Endothelial cell of umbilical vein (primary cell): ENCODE data around the gene MAP4K4. TPM values are rescaled to one million over a fixed set of nuclear protein-coding genes. Genes with fewer than 3 reads are reported as not detected.

Experiments used
- BruUV-seq: library from RNA; stranded (reverse); fragments of 400-500 nt; replicated peaks from 2 replicates; lab custom pipeline; 2021; lab: Mats Ljungman, UMichigan
- CTCF ChIA-PET: fragments of 300-600, 350-600 bp; sonication (Branson Sonifier 250); formaldehyde crosslinking; loops from one replicate; lab custom pipeline; 2021; ENCODE audit warnings: antibody characterized with exemption, inconsistent platforms; lab: Charles Lee
- POLR2A ChIA-PET: fragments of 300-600, 350-600 bp; sonication (Branson Sonifier 250); formaldehyde crosslinking; loops from one replicate; lab custom pipeline; 2021; ENCODE audit warnings: antibody characterized with exemption, inconsistent platforms; lab: Charles Lee
- DNase-seq: peaks from one replicate; pipeline ENCODE4 v3.0.0-alpha.2; 2011; ENCODE audit warnings: low read depth, low spot score
- FAIRE-seq: peaks from 2 replicates; lab custom pipeline; 2011; peaks lifted over from hg19 to GRCh38; lab: Jason Lieb, UNC
- H2AFZ ChIP-seq: 2 replicates; pipeline ENCODE4 v1.6.0; 2012; ENCODE audit warnings: low read depth, low read length, control low read depth, inconsistent platforms
- H3K27ac ChIP-seq: 2 replicates; pipeline ENCODE4 v1.5.1; 2011; ENCODE audit warnings: low read depth, mild to moderate bottlenecking, control low read depth, low read length, moderate library complexity; ENCODE audit not compliant: insufficient read depth
- H3K27me3 ChIP-seq, 2 experiments: 2 replicates each; pipeline versions ENCODE4 v1.6.0 to v1.6.1; 2011; ENCODE audit warnings: low read length in 2 of 2, mixed read lengths in 1 of 2; ENCODE audit not compliant: control insufficient read depth in 2 of 2, insufficient read depth in 2 of 2
- H3K36me3 ChIP-seq, 2 experiments: 2 replicates in 1 of 2; 3 replicates in 1 of 2; pipeline ENCODE4 v1.5.1; 2011; ENCODE audit warnings: low read length in 2 of 2, mild to moderate bottlenecking in 1 of 2, moderate library complexity in 1 of 2; ENCODE audit not compliant: control insufficient read depth in 2 of 2, insufficient read depth in 2 of 2; ENCODE audit errors: extremely low read depth in 1 of 2
- H3K4me1 ChIP-seq: 3 replicates; pipeline ENCODE4 v1.5.1; 2011; ENCODE audit warnings: mild to moderate bottlenecking, low read length; ENCODE audit not compliant: control insufficient read depth, insufficient read depth; ENCODE audit errors: extremely low read depth
- H3K4me2 ChIP-seq: 2 replicates; pipeline ENCODE4 v1.6.1; 2011; ENCODE audit warnings: low read length, control low read depth, mixed read lengths; ENCODE audit not compliant: insufficient read depth
- H3K4me3 ChIP-seq, 3 experiments: fragments of 200-600 bp in 1 of 3; sonication (generic), shearing (Covaris generic) in 1 of 3; replicated peaks in 1 of 3; 2 replicates each; pipeline ENCODE4 v1.5.1; 2011 to 2016; ENCODE audit warnings: control low read depth in 3 of 3, low read length in 3 of 3, mild to moderate bottlenecking in 2 of 3, inconsistent platforms in 1 of 3, low read depth in 1 of 3, moderate library complexity in 1 of 3; ENCODE audit not compliant: insufficient read depth in 1 of 3
- H3K79me2 ChIP-seq: 2 replicates; pipeline ENCODE4 v1.6.0; 2012; ENCODE audit warnings: low read length, inconsistent platforms; ENCODE audit not compliant: control insufficient read depth, insufficient read depth
- H3K9ac ChIP-seq: replicated peaks from 2 replicates; pipeline ENCODE3; 2011; ENCODE audit warnings: low read length, control low read depth; ENCODE audit not compliant: insufficient read depth; ENCODE audit errors: extremely low read depth
- H3K9me1 ChIP-seq: replicated peaks from 3 replicates; pipeline ENCODE4 v1.6.0; 2011; ENCODE audit warnings: mild to moderate bottlenecking, low read length; ENCODE audit not compliant: control insufficient read depth, insufficient read depth; ENCODE audit errors: extremely low read depth
- H3K9me3 ChIP-seq: replicated peaks from 2 replicates; pipeline ENCODE4 v1.5.1; 2012; ENCODE audit warnings: low read length, inconsistent platforms; ENCODE audit not compliant: control insufficient read depth, insufficient read depth
- H4K20me1 ChIP-seq: replicated peaks from 2 replicates; pipeline ENCODE3; 2011; ENCODE audit warnings: mild to moderate bottlenecking, low read length; ENCODE audit not compliant: control insufficient read depth, insufficient read depth; ENCODE audit errors: extremely low read depth
- CTCF ChIP-seq, 2 donors: IDR thresholded peaks; 1 replicate in 1 of 2; 2 replicates in 1 of 2; pipeline ENCODE4 v1.5.1; 2011; ENCODE audit warnings: low read length in 2 of 2, mild to moderate bottlenecking in 2 of 2, moderate library complexity in 2 of 2, control low read depth in 1 of 2, inconsistent platforms in 1 of 2, low read depth in 1 of 2; ENCODE audit not compliant: insufficient read depth in 1 of 2; ENCODE audit errors: extremely low read depth in 1 of 2
- EZH2 ChIP-seq: IDR thresholded peaks from 2 replicates; pipeline ENCODE4 v1.6.1; 2012; ENCODE audit warnings: borderline replicate concordance, low read depth, mild to moderate bottlenecking, moderate library complexity, low read length, inconsistent platforms; ENCODE audit not compliant: severe bottlenecking
- GATA2 ChIP-seq: IDR thresholded peaks from 2 replicates; pipeline ENCODE4 v1.7.0; 2011; ENCODE audit warnings: low read depth, mild to moderate bottlenecking, moderate library complexity, mixed read lengths, low read length; ENCODE audit not compliant: insufficient read length, insufficient read depth
- JUN ChIP-seq: IDR thresholded peaks from 2 replicates; pipeline ENCODE4 v1.6.1; 2011; ENCODE audit warnings: borderline replicate concordance, low read depth; ENCODE audit not compliant: insufficient read length, insufficient read depth
- MYC ChIP-seq: IDR thresholded peaks from one replicate; pipeline ENCODE4 v1.6.1; 2011; ENCODE audit warnings: mild to moderate bottlenecking, low read depth, low read length
- POLR2A ChIP-seq: IDR thresholded peaks from 2 replicates; pipeline ENCODE4 v1.6.1; 2012; ENCODE audit warnings: low read depth, mild to moderate bottlenecking, control low read depth, low read length
- POLR2AphosphoS5 ChIP-seq: IDR thresholded peaks from 2 replicates; pipeline ENCODE4 v1.6.1; 2012; ENCODE audit warnings: low read depth, mild to moderate bottlenecking, control low read depth, low read length, moderate library complexity; ENCODE audit not compliant: insufficient read depth
- dilution Hi-C: fragments of 300-500 bp; cut with MboI; formaldehyde crosslinking; loops from one replicate; pipeline ENCODE4 v1.15.0; 2019; ENCODE audit warnings: low sequenced_read_pairs; ENCODE audit not compliant: extremely low pct_ligation_motif_present
- intact Hi-C: fragments of 100-400 bp; cut with micrococcal nuclease; formaldehyde crosslinking; loops from one replicate; pipeline ENCODE4 v1.10.0; 2022
- polyA plus RNA-seq, 4 experiments: library from polyadenylated mRNA; depleted of rRNA in 3 of 4; stranded (reverse) in 3 of 4; unstranded in 1 of 4; fragments of >200 nt; gene quantifications; 2 replicates each; pipeline versions ENCODE4 v1.2.1 to v1.2.3, GENCODE V29; 2011 to 2012; ENCODE audit warnings: missing spikeins in 1 of 4
- total RNA-seq: library from RNA; stranded (reverse); gene quantifications from 2 replicates; pipeline ENCODE4 v1.2.3, GENCODE V29; 2021

Gene MAP4K4
- total and polyA plus RNA-seq, 2 donors (not counting 3 experiments of a cell fraction or from before 2014, with no cell fraction given): 79.4 to 269 TPM

GRCh38 chr2:101753720-101754490, 56.4 kb downstream of the MAP4K4 start:
- no peaks in the 10 kb centered on the region for H3K27me3 ChIP-seq
- ChIA-PET CTCF (interaction anchor here (1.1 to 3.0 kb wide), 2 partner anchors 11 to 78 kb away, joined by 3 to 11 read pairs; no protein-coding TSS in a partner anchor), POLR2A (no interaction called here)
- dilution Hi-C loops: no loop called here
- H3K36me3 ChIP-seq: peaks cover 0 to 2% of the 10 kb centered on the region in 2 experiments
- H3K4me2 ChIP-seq: no peak overlapping the region
- DNase-seq (no peak), FAIRE-seq (no peak)
- no peak for TF ChIP-seq GATA2
- no peak for TF ChIP-seq POLR2AphosphoS5
- no peak for TF ChIP-seq CTCF (IDR thresholded peaks at IDR 0.05; ENCODE audit: extremely low read depth in 1 of 2, insufficient read depth in 1 of 2, low read depth in 1 of 2, low read length in 2 of 2)
- no peak for TF ChIP-seq EZH2
- no peak for TF ChIP-seq JUN
- no peak for TF ChIP-seq POLR2A
- no peak for TF ChIP-seq MYC
- no peaks in the 10 kb centered on the region for H3K9me1 ChIP-seq
- peaks cover 23% of the 10 kb centered on the region for H4K20me1 ChIP-seq
- no peak overlapping the region for H3K27ac ChIP-seq
- peaks cover 48% of the 10 kb centered on the region for H3K4me1 ChIP-seq
- no peaks in the 10 kb centered on the region for H3K9me3 ChIP-seq
- BruUV-seq: no TSS peak
- peaks cover 83% of the 10 kb centered on the region for H3K79me2 ChIP-seq
- intact Hi-C loops: no loop called here
- H3K4me3 ChIP-seq: no peak overlapping the region
- H3K9ac ChIP-seq: no peak overlapping the region
- H2AFZ ChIP-seq: no peak overlapping the region
